H1 (cell line): ENCODE data around the gene HSPA4. TPM values are rescaled to one million over a fixed set of nuclear protein-coding genes. Genes with fewer than 3 reads are reported as not detected.

Experiments used
- CTCF ChIA-PET: fragments of 300-600 bp; sonication (Branson Sonifier 250); formaldehyde crosslinking; loops from one replicate; lab custom pipeline; 2021; ENCODE audit not compliant: partially characterized antibody; lab: Charles Lee
- POLR2A ChIA-PET: fragments of 300-600 bp; sonication (Branson Sonifier 250); formaldehyde crosslinking; loops from one replicate; lab custom pipeline; 2021; ENCODE audit warnings: inconsistent platforms; ENCODE audit not compliant: partially characterized antibody; lab: Charles Lee
- DNase-seq, 2 experiments: peaks; one replicate each; pipeline versions ENCODE4 v3.0.0 to v3.0.0-alpha.2; 2010 to 2022; ENCODE audit warnings: low spot score in 2 of 2, low read depth in 1 of 2, mixed read lengths in 1 of 2
- FAIRE-seq: peaks from 2 replicates; lab custom pipeline; 2011; peaks lifted over from hg19 to GRCh38; lab: Jason Lieb, UNC
- H2AFZ ChIP-seq: 2 replicates; pipeline ENCODE4 v1.8.1; 2012; ENCODE audit warnings: low read length, inconsistent platforms
- H2AK5ac ChIP-seq: 2 replicates; pipeline ENCODE4 v1.6.1; 2013; ENCODE audit warnings: low read depth, low read length
- H2BK120ac ChIP-seq: replicated peaks from 2 replicates; pipeline ENCODE3; 2013; ENCODE audit warnings: low read depth, low read length, inconsistent platforms
- H2BK12ac ChIP-seq: 2 replicates; pipeline ENCODE4 v1.6.1; 2013; ENCODE audit warnings: low read depth, low read length
- H2BK15ac ChIP-seq: 2 replicates; pipeline ENCODE4 v1.6.1; 2013; ENCODE audit warnings: low read length
- H2BK20ac ChIP-seq: 2 replicates; pipeline ENCODE4 v1.6.1; 2013; ENCODE audit warnings: low read length
- H2BK5ac ChIP-seq: 2 replicates; pipeline ENCODE4 v1.6.1; 2013; ENCODE audit warnings: low read depth, low read length
- H3K14ac ChIP-seq: 2 replicates; pipeline ENCODE4 v1.6.1; 2013; ENCODE audit warnings: inconsistent platforms; ENCODE audit not compliant: insufficient read length
- H3K18ac ChIP-seq: 2 replicates; pipeline ENCODE4 v1.6.1; 2013; ENCODE audit warnings: low read length; ENCODE audit errors: extremely low read depth
- H3K23ac ChIP-seq: 2 replicates; pipeline ENCODE4 v1.6.1; 2013; ENCODE audit warnings: inconsistent platforms; ENCODE audit not compliant: insufficient read length
- H3K23me2 ChIP-seq: 2 replicates; pipeline ENCODE4 v1.6.1; 2013; ENCODE audit warnings: low read depth, low read length
- H3K27ac ChIP-seq: 2 replicates; pipeline ENCODE4 v1.6.1; 2011; ENCODE audit warnings: low read depth, low read length, inconsistent platforms
- H3K27me3 ChIP-seq, 4 experiments: replicated peaks in 1 of 4; 1 replicate in 1 of 4; 2 replicates in 3 of 4; pipeline versions ENCODE4 v1.6.1 to v1.8.1; 2011 to 2013; ENCODE audit warnings: low read length in 3 of 4, mild to moderate bottlenecking in 3 of 4, inconsistent platforms in 2 of 4, mixed read lengths in 2 of 4, moderate library complexity in 1 of 4; ENCODE audit not compliant: control insufficient read depth in 3 of 4, insufficient read depth in 3 of 4; ENCODE audit errors: extremely low read depth in 1 of 4
- H3K36me3 ChIP-seq, 4 experiments: 2 replicates each; pipeline versions ENCODE4 v1.6.1 to v1.8.1; 2011 to 2013; ENCODE audit warnings: mild to moderate bottlenecking in 4 of 4, low read length in 3 of 4, moderate library complexity in 2 of 4, control low read depth in 1 of 4, inconsistent platforms in 1 of 4; ENCODE audit not compliant: insufficient read depth in 4 of 4, control insufficient read depth in 2 of 4
- H3K4ac ChIP-seq: replicated peaks from 2 replicates; pipeline ENCODE3; 2013; ENCODE audit warnings: low read length, low read depth, mixed read lengths, inconsistent platforms; ENCODE audit not compliant: insufficient read length
- H3K4me1 ChIP-seq, 4 experiments: replicated peaks in 1 of 4; 1 replicate in 1 of 4; 2 replicates in 3 of 4; pipeline versions ENCODE4 v1.6.1 to v1.8.1; 2011 to 2013; ENCODE audit warnings: low read length in 3 of 4, inconsistent platforms in 2 of 4, mixed read lengths in 1 of 4; ENCODE audit not compliant: insufficient read depth in 4 of 4, control insufficient read depth in 3 of 4
- H3K4me2 ChIP-seq, 2 experiments: 2 replicates each; pipeline versions ENCODE4 v1.6.1 to v1.8.1; 2011 to 2013; ENCODE audit warnings: low read depth in 2 of 2, low read length in 2 of 2, control low read depth in 1 of 2, inconsistent platforms in 1 of 2, mild to moderate bottlenecking in 1 of 2; ENCODE audit not compliant: insufficient read depth in 1 of 2
- H3K4me3 ChIP-seq, 4 experiments: fragments of 200-600, 300-600 bp in 1 of 4; sonication (generic), shearing (Covaris generic), sonication (Bioruptor Twin) in 1 of 4; 2 replicates each; pipeline versions ENCODE4 v1.5.1 to v1.8.1; 2011 to 2016; ENCODE audit warnings: low read length in 4 of 4, low read depth in 3 of 4, control low read depth in 2 of 4, inconsistent platforms in 2 of 4, mild to moderate bottlenecking in 2 of 4, mixed read lengths in 1 of 4, moderate library complexity in 1 of 4; ENCODE audit not compliant: insufficient read depth in 2 of 4; ENCODE audit errors: extremely low read depth in 1 of 4
- H3K56ac ChIP-seq: replicated peaks from 2 replicates; pipeline ENCODE3; 2013; ENCODE audit warnings: low read depth, mild to moderate bottlenecking, mixed read lengths, low read length, inconsistent platforms; ENCODE audit not compliant: insufficient read length
- H3K79me1 ChIP-seq: 2 replicates; pipeline ENCODE4 v1.6.1; 2013; ENCODE audit warnings: low read depth, low read length, control low read depth
- H3K79me2 ChIP-seq, 2 experiments: 2 replicates each; pipeline versions ENCODE4 v1.6.1 to v1.8.1; 2012 to 2013; ENCODE audit warnings: low read length in 2 of 2, mild to moderate bottlenecking in 2 of 2, inconsistent platforms in 1 of 2; ENCODE audit not compliant: insufficient read depth in 2 of 2, control insufficient read depth in 1 of 2
- H3K9ac ChIP-seq, 4 experiments: replicated peaks in 1 of 4; 1 replicate in 1 of 4; 2 replicates in 3 of 4; pipeline versions ENCODE4 v1.6.1 to v1.8.1; 2011 to 2013; ENCODE audit warnings: low read depth in 3 of 4, low read length in 3 of 4, control low read depth in 2 of 4, mild to moderate bottlenecking in 2 of 4, moderate library complexity in 2 of 4, inconsistent platforms in 1 of 4; ENCODE audit errors: extremely low read depth in 1 of 4
- H3K9me3 ChIP-seq, 2 experiments: 2 replicates each; pipeline versions ENCODE4 v1.6.1 to v1.8.1; 2012 to 2013; ENCODE audit warnings: mild to moderate bottlenecking in 2 of 2, moderate library complexity in 2 of 2, control low read depth in 1 of 2, inconsistent platforms in 1 of 2, low read depth in 1 of 2, low read length in 1 of 2, mixed read lengths in 1 of 2; ENCODE audit not compliant: insufficient read depth in 2 of 2
- H4K20me1 ChIP-seq, 2 experiments: replicated peaks in 1 of 2; 2 replicates each; pipeline versions ENCODE3 to v1.8.1; 2011 to 2013; ENCODE audit warnings: inconsistent platforms in 2 of 2, low read length in 2 of 2, mild to moderate bottlenecking in 1 of 2; ENCODE audit not compliant: insufficient read depth in 2 of 2, control insufficient read depth in 1 of 2
- H4K5ac ChIP-seq: 2 replicates; pipeline ENCODE4 v1.6.1; 2013; ENCODE audit warnings: low read length, low read depth, mixed read lengths, inconsistent platforms; ENCODE audit not compliant: insufficient read length
- H4K8ac ChIP-seq: 2 replicates; pipeline ENCODE4 v1.8.0; 2013; ENCODE audit warnings: mild to moderate bottlenecking, moderate library complexity, low read length, inconsistent platforms; ENCODE audit not compliant: insufficient read depth; ENCODE audit errors: extremely low read depth
- H4K91ac ChIP-seq: replicated peaks from 2 replicates; pipeline ENCODE3; 2013; ENCODE audit warnings: low read length, mixed read lengths, inconsistent platforms; ENCODE audit not compliant: insufficient read length
- CHD2 ChIP-seq: IDR thresholded peaks from 2 replicates; pipeline ENCODE4 v1.6.1; 2012; ENCODE audit warnings: low read length, improper control_type of control experiment
- EGR1 ChIP-seq: IDR thresholded peaks from 2 replicates; pipeline ENCODE4 v1.6.1; 2011; ENCODE audit warnings: low read depth, low read length, borderline replicate concordance
- HDAC2 ChIP-seq, 2 experiments: fragments of 300-600 bp in 1 of 2; sonication (generic) in 1 of 2; IDR thresholded peaks; 2 replicates each; pipeline ENCODE4 v1.6.1; 2011 to 2012; ENCODE audit warnings: low read depth in 2 of 2, low read length in 2 of 2, mild to moderate bottlenecking in 2 of 2, moderate library complexity in 2 of 2, borderline replicate concordance in 1 of 2, inconsistent platforms in 1 of 2
- RAD21 ChIP-seq, 2 experiments: IDR thresholded peaks in 1 of 2; conservative IDR thresholded peaks in 1 of 2; 2 replicates each; pipeline ENCODE4 v1.6.1; 2011; ENCODE audit warnings: low read depth in 2 of 2, low read length in 2 of 2, improper control_type of control experiment in 1 of 2, inconsistent platforms in 1 of 2, mild to moderate bottlenecking in 1 of 2, moderate library complexity in 1 of 2
- WGBS, 2 experiments: shearing (Covaris generic) in 1 of 2; methylation state at CpG; one replicate each; pipeline versions ENCODE4 v1.1.6 to v1.1.7; 2013 to 2015; ENCODE audit warnings: low lambda C conversion rate in 2 of 2, mixed read lengths in 2 of 2, inconsistent platforms in 1 of 2, low coverage in 1 of 2, missing lambda C conversion rate in 1 of 2; ENCODE audit not compliant: insufficient replicate concordance in 2 of 2, insufficient coverage in 1 of 2, insufficient read length in 1 of 2; ENCODE audit errors: extremely low coverage in 1 of 2, missing lambda C conversion rate in 1 of 2; 5-methylcytosine and 5-hydroxymethylcytosine counted together
- polyA plus RNA-seq, 7 experiments: library from polyadenylated mRNA; depleted of rRNA in 3 of 7; stranded (reverse) in 5 of 7; unstranded in 2 of 7; fragments of >200 nt in 5 of 7; fragments of 200-250 nt in 2 of 7; gene quantifications; 1 replicate in 5 of 7; 2 replicates in 1 of 7; 4 replicates in 1 of 7; pipeline versions ENCODE4 v1.2.1 to v1.2.3, GENCODE V29; 2011 to 2013; ENCODE audit warnings: missing spikeins in 2 of 7, mixed read lengths in 2 of 7
- total RNA-seq: library from RNA; stranded (reverse); fragmentation: NEBNext Ultra II Directional; extraction: Animal tissue kit (Norgen Biotek cat#: 25700); gene quantifications from 2 replicates; pipeline ENCODE4 v1.2.1, GENCODE V29; 2021
- TF ChIP-seq, protein P1 (sequence below): IDR thresholded peaks from 2 replicates; pipeline ENCODE4 v1.6.1; 2012; ENCODE audit warnings: inconsistent platforms

HSPA4 gene
- total and polyA plus RNA-seq, 2 of the 8 experiments (the other 6 are each of a cell fraction or from before 2014, with no cell fraction given) = 28.9 to 445 TPM

GRCh38 chr5:133029416-133029815 lies 22.4 kb upstream of the HSPA4 start:
- no peak for TF ChIP-seq CHD2
- TF ChIP-seq RAD21 (IDR thresholded peaks at IDR 0.05 in 1 of 2, conservative IDR thresholded peaks at IDR 0.05 in 1 of 2; ENCODE audit: low read depth in 2 of 2, low read length in 2 of 2) = no peak
- TF ChIP-seq HDAC2 (IDR thresholded peaks at IDR 0.05; ENCODE audit: borderline replicate concordance in 1 of 2, low read depth in 2 of 2, low read length in 2 of 2) = no peak
- TF ChIP-seq, protein P1, sequence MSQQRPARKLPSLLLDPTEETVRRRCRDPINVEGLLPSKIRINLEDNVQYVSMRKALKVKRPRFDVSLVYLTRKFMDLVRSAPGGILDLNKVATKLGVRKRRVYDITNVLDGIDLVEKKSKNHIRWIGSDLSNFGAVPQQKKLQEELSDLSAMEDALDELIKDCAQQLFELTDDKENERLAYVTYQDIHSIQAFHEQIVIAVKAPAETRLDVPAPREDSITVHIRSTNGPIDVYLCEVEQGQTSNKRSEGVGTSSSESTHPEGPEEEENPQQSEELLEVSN = no peak
- no peak for TF ChIP-seq EGR1
- TF ChIP-seq, all 59 proteins: peak for 0
- POLR2A ChIA-PET = interaction anchor here (0.6 to 2.7 kb wide), 2 partner anchors 16 to 22 kb away, joined by 4 to 29 read pairs; partner anchors contain the start of gene HSPA4
- Histone ChIP-seq H3K9ac (no peak overlapping the region), H2BK5ac (no peak overlapping the region), H3K56ac (no peak overlapping the region), H3K23me2 (no peaks in the 10 kb centered on the region), H2BK12ac (no peak overlapping the region), H2AFZ (0 out of 2 replicates have a peak overlapping the region, but pooled peaks have one; percentile 40), H3K79me2 (peaks cover 0 to 13% of the 10 kb centered on the region in 2 experiments; a peak in 2 of 4 replicates), H2BK15ac (no peak overlapping the region), H3K23ac (no peak overlapping the region), H3K14ac (no peak overlapping the region), H4K8ac (no peak overlapping the region), H3K27me3 (no peaks in the 10 kb centered on the region), H3K27ac (no peak overlapping the region), H2BK20ac (no peak overlapping the region), H2AK5ac (no peak overlapping the region), H2BK120ac (no peak overlapping the region), H3K18ac (no peak overlapping the region), H4K5ac (no peak overlapping the region), H3K4me1 (no peaks in the 10 kb centered on the region; a peak in 1 of 7 replicates), H3K79me1 (0 out of 2 replicates have a peak, but pooled peaks cover under 1% of the 10 kb centered on the region), H3K4me2 (no peak overlapping the region), H3K4me3 (no peak overlapping the region), H4K20me1 (no peaks in the 10 kb centered on the region), H3K4ac (no peak overlapping the region), H4K91ac (no peak overlapping the region), H3K9me3 (no peaks in the 10 kb centered on the region), H3K36me3 (no peaks in the 10 kb centered on the region)
- DNase-seq (no peak), FAIRE-seq (no peak)
- WGBS, 2 experiments = 95% methylated on average over 1 of the region's 1 CpG; no CpG with 5 or more reads in 1 of the 2 experiments
- CTCF ChIA-PET = interaction anchor here (0.7 to 1.3 kb wide), 3 partner anchors 10 to 28 kb away, joined by 3 to 4 read pairs (median 3); no protein-coding TSS in a partner anchor
